Osteocyte (in vitro differentiated cells): Measurements from ENCODE around the gene XYLT1. TPM values are rescaled to one million over a fixed set of nuclear protein-coding genes. Genes with fewer than 3 reads are reported as not detected.

Source experiments
- DNase-seq: peaks from one replicate; pipeline ENCODE4 v3.0.0; 2021; ENCODE audit warnings: mixed read lengths; ENCODE audit not compliant: unreplicated experiment; ENCODE audit errors: extremely low spot score
- H3K27ac Mint-ChIP-seq: one replicate; pipeline ENCODE4 v1.8.0; 2021; ENCODE audit warnings: mild to moderate bottlenecking, mixed read lengths; ENCODE audit not compliant: unreplicated experiment
- H3K27me3 Mint-ChIP-seq: one replicate; pipeline ENCODE4 v1.8.0; 2021; ENCODE audit warnings: mixed read lengths; ENCODE audit not compliant: unreplicated experiment
- H3K36me3 Mint-ChIP-seq: one replicate; pipeline ENCODE4 v1.8.0; 2021; ENCODE audit warnings: mixed read lengths; ENCODE audit not compliant: unreplicated experiment
- H3K4me1 Mint-ChIP-seq: one replicate; pipeline ENCODE4 v1.8.0; 2021; ENCODE audit warnings: mixed read lengths; ENCODE audit not compliant: unreplicated experiment
- H3K4me3 Mint-ChIP-seq: one replicate; pipeline ENCODE4 v1.8.0; 2021; ENCODE audit warnings: mild to moderate bottlenecking, moderate library complexity, mixed read lengths; ENCODE audit not compliant: unreplicated experiment
- H3K9me3 Mint-ChIP-seq: one replicate; pipeline ENCODE4 v1.8.0; 2021; ENCODE audit warnings: mixed read lengths; ENCODE audit not compliant: unreplicated experiment
- CTCF ChIP-seq: fragments of 200-600 bp; sonication (generic); IDR thresholded peaks from 2 replicates; pipeline ENCODE4 v1.5.0; 2021; ENCODE audit warnings: antibody characterized with exemption, mild to moderate bottlenecking, moderate library complexity
- total RNA-seq: library from RNA; stranded (reverse); gene quantifications from 2 replicates; pipeline ENCODE4 v1.2.1, GENCODE V29; 2021

XYLT1 gene
- total RNA-seq, 1 donor from 2014 or later = 11.1 TPM

GRCh38 chr16:17377360-17378324 is 93.1 kb downstream of the XYLT1 start:
- Mint-ChIP-seq H3K9me3 (no peaks in the 10 kb centered on the region), H3K4me1 (peaks cover 7% of the 10 kb centered on the region), H3K27me3 (no peaks in the 10 kb centered on the region), H3K27ac (no peak overlapping the region), H3K4me3 (no peak overlapping the region), H3K36me3 (no peaks in the 10 kb centered on the region)
- no peak for DNase-seq
- TF ChIP-seq CTCF = no peak

- no peaks in the 10 kb centered on the region for H3K27me3 Mint-ChIP-seq
- TF ChIP-seq CTCF = no peak
- DNase-seq = no peak
- no peaks in the 10 kb centered on the region for H3K9me3 Mint-ChIP-seq
- H3K4me1 Mint-ChIP-seq = peaks cover 5% of the 10 kb centered on the region
- no peak overlapping the region for H3K27ac Mint-ChIP-seq
- H3K4me3 Mint-ChIP-seq = no peak overlapping the region
- no peaks in the 10 kb centered on the region for H3K36me3 Mint-ChIP-seq
Measured at GRCh38 chr16:17375461-17376304, 95.1 kb downstream of the XYLT1 start.

DNA sequence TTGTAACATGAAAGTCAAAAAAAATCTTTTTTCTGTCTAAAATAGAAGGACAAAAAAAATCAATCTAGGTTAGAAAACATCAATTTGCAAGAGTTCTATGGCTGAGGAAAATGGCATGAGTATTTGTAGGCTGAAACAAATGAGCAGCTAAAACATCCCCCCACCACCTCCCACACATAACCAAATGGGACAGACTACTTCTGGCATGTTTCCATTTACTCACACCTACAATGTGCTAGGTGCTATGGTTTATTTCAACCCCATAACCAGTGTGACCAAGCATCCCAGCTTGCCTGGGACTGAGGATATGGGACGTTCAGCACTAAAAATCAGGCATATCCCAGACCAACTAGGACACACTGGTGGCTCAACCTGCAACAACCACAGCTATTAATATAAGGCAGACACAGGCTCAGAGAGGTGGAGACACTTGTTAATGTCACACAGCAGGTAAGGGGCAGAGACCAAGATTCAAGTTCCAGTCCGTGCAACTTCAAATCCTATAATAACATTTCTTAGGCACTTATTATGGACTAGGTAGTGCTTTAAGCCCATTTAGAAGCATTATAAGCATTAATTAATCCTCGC is 96.0 kb downstream of the XYLT1 start:
- H3K4me3 Mint-ChIP-seq = no peak overlapping the region
- H3K4me1 Mint-ChIP-seq = peaks cover 11% of the 10 kb centered on the region
- no peak for TF ChIP-seq CTCF
- no peak for DNase-seq
- H3K9me3 Mint-ChIP-seq = no peaks in the 10 kb centered on the region
- H3K27ac Mint-ChIP-seq = no peak overlapping the region
- no peaks in the 10 kb centered on the region for H3K27me3 Mint-ChIP-seq
- H3K36me3 Mint-ChIP-seq = no peaks in the 10 kb centered on the region

DNA sequence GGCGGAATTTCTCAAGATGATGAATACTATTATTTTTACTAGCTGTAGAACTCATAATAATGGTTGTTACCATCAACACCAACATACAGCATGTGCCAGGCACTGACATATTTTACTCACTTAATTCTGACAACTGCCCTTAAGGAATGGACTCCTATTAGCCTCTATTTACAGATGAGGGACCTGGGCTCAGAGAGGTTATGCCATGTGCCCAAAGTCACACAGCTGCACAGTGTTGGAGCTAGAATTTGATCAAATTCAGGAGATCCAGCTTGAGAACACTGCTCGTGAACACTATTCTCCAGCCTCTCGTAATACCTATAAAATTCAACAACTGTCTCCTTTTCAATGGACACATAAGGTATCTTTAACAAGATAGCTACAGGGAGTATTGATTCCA is 97.2 kb downstream of the XYLT1 start:
- Mint-ChIP-seq H3K27me3 (no peaks in the 10 kb centered on the region), H3K4me3 (no peak overlapping the region), H3K4me1 (peaks cover 16% of the 10 kb centered on the region), H3K27ac (no peak overlapping the region), H3K36me3 (no peaks in the 10 kb centered on the region), H3K9me3 (no peaks in the 10 kb centered on the region)
- TF ChIP-seq CTCF = no peak
- DNase-seq = no peak
